K562 (cell line): ENCODE results near the gene SERTAD1. TPM values are rescaled to one million over a fixed set of nuclear protein-coding genes. Genes with fewer than 3 reads are reported as not detected.

ENCODE experiments used
- ARID2 ChIP-seq: fragments of 450-650 bp; IDR thresholded peaks from 2 replicates; pipeline ENCODE4 v1.6.1; 2017; ENCODE audit warnings: antibody characterized with exemption, mild to moderate bottlenecking
- BRD9 ChIP-seq: fragments of 450-650 bp; IDR thresholded peaks from 2 replicates; pipeline ENCODE4 v1.6.1; 2018; ENCODE audit warnings: low read depth; ENCODE audit not compliant: partially characterized antibody
- CBX5 ChIP-seq: IDR thresholded peaks from 2 replicates; pipeline ENCODE4 v1.6.1; 2014; ENCODE audit warnings: low read depth, borderline replicate concordance
- HMG20B ChIP-seq: fragments of 250-450 bp; sonication (Bioruptor Pico); IDR thresholded peaks from 2 replicates; pipeline ENCODE4 v1.5.0; 2021; ENCODE audit warnings: mild to moderate bottlenecking
- JUN ChIP-seq, 2 experiments: sonication (generic) in 1 of 2; formaldehyde crosslinking in 1 of 2; IDR thresholded peaks; 2 replicates each; pipeline versions ENCODE4 v1.6.1 to v1.8.0; 2012 to 2022; ENCODE audit warnings: borderline replicate concordance in 2 of 2, mild to moderate bottlenecking in 2 of 2, improper control_type of control experiment in 1 of 2, low read depth in 1 of 2, low read length in 1 of 2, missing genetic modification reagents in 1 of 2
- KHSRP ChIP-seq: fragments of 450-650 bp; IDR thresholded peaks from 2 replicates; pipeline ENCODE4 v1.6.1; 2017
- KLF1 ChIP-seq: fragments of 450-650 bp; IDR thresholded peaks from 2 replicates; pipeline ENCODE4 v1.6.1; 2016; ENCODE audit warnings: missing genetic modification characterization, missing compliant biosample characterization
- LEF1 ChIP-seq: fragments of 450-650 bp; IDR thresholded peaks from 2 replicates; pipeline ENCODE4 v1.6.1; 2016; ENCODE audit warnings: mild to moderate bottlenecking
- MAZ ChIP-seq, 2 experiments: fragments of 450-650 bp in 1 of 2; sonication (generic) in 1 of 2; formaldehyde crosslinking; IDR thresholded peaks in 1 of 2; conservative IDR thresholded peaks in 1 of 2; 2 replicates each; pipeline versions ENCODE4 v1.4.0 to v1.5.0; 2020; ENCODE audit warnings: mild to moderate bottlenecking in 1 of 2, missing genetic modification reagents in 1 of 2
- NFXL1 ChIP-seq: fragments of 450-650 bp; formaldehyde crosslinking; IDR thresholded peaks from 2 replicates; pipeline ENCODE4 v1.4.0; 2021; ENCODE audit warnings: mild to moderate bottlenecking
- NR2F6 ChIP-seq: fragments of 450-650 bp; formaldehyde crosslinking; IDR thresholded peaks from 2 replicates; pipeline ENCODE4 v1.4.0; 2020; ENCODE audit warnings: mild to moderate bottlenecking
- PHF20 ChIP-seq: fragments of 450-650 bp; IDR thresholded peaks from 2 replicates; pipeline ENCODE4 v1.6.1; 2018; ENCODE audit not compliant: partially characterized antibody
- SUPT5H ChIP-seq: fragments of 450-650 bp; IDR thresholded peaks from 2 replicates; pipeline ENCODE4 v1.6.1; 2016
- ZFPM2 ChIP-seq: fragments of 250-450 bp; sonication (Bioruptor Pico); IDR thresholded peaks from 2 replicates; pipeline ENCODE4 v1.5.1; 2022; ENCODE audit warnings: mild to moderate bottlenecking
- ZNF445 ChIP-seq: fragments of 250-450 bp; sonication (Bioruptor Pico); IDR thresholded peaks from 2 replicates; pipeline ENCODE4 v1.4.0; 2020; ENCODE audit warnings: low read depth, mild to moderate bottlenecking, moderate library complexity
- ZNF644 ChIP-seq: fragments of 200-800 bp; sonication (Bioruptor generic); IDR thresholded peaks from 2 replicates; pipeline ENCODE4 v1.6.1; 2016; ENCODE audit warnings: low read depth, missing genetic modification characterization, missing compliant biosample characterization
- ZNF655 ChIP-seq: fragments of 250-450 bp; sonication (Bioruptor Pico); IDR thresholded peaks from 2 replicates; pipeline ENCODE4 v1.5.0; 2021
- polyA plus RNA-seq, 8 experiments: library from polyadenylated mRNA; depleted of rRNA in 4 of 8; stranded (reverse) in 5 of 8; unstranded in 3 of 8; fragments of >200 nt; fragmentation: Nextera tagmentation in 2 of 8; fragmentation: Illumina TruSeq in 1 of 8; extraction: Ambion mirVana in 2 of 8; extraction: Trizol in 1 of 8; gene quantifications; 2 replicates each; pipeline versions ENCODE4 v1.2.1 to v1.2.3, GENCODE V29; 2011 to 2014; ENCODE audit warnings: inconsistent platforms in 1 of 8, missing spikeins in 1 of 8
- total RNA-seq, 7 experiments: library from RNA; depleted of rRNA in 6 of 7; stranded (reverse); fragments of >200 nt in 6 of 7; fragmentation: Illumina TruSeq in 2 of 7; extraction: Trizol in 2 of 7; gene quantifications; 2 replicates each; pipeline versions ENCODE4 v1.2.1 to v1.2.3, GENCODE V29; 2011 to 2021; ENCODE audit warnings: low replicate concordance in 1 of 7
- TF ChIP-seq, protein P1 (sequence below): fragments of 250-450 bp; sonication (Bioruptor Pico); IDR thresholded peaks from 2 replicates; pipeline ENCODE4 v1.5.0; 2021
- TF ChIP-seq, protein P2 (sequence below): fragments of 250-450 bp; sonication (Bioruptor Pico); IDR thresholded peaks from 2 replicates; pipeline ENCODE4 v1.9.0; 2021; ENCODE audit warnings: mild to moderate bottlenecking
- TF ChIP-seq, protein P3 (sequence below), 3 experiments: fragments of 200-800 bp in 1 of 3; fragments of 250-450 bp in 1 of 3; fragments of 450-650 bp in 1 of 3; sonication (Bioruptor Pico) in 1 of 3; sonication (Bioruptor generic) in 1 of 3; formaldehyde crosslinking in 1 of 3; IDR thresholded peaks; 2 replicates each; pipeline versions ENCODE4 v1.6.1 to v1.8.0; 2016 to 2022; ENCODE audit warnings: mild to moderate bottlenecking in 2 of 3, missing genetic modification characterization in 2 of 3, missing compliant biosample characterization in 1 of 3, moderate library complexity in 1 of 3
- TF ChIP-seq, protein P4 (sequence below): sonication (generic); formaldehyde crosslinking; IDR thresholded peaks from 2 replicates; pipeline ENCODE4 v1.8.0; 2022; ENCODE audit warnings: missing genetic modification reagents, mild to moderate bottlenecking, moderate library complexity, borderline replicate concordance

Gene SERTAD1
- total and polyA plus RNA-seq, 9 of the 15 experiments (the other 6 are each of a cell fraction or from before 2014, with no cell fraction given), result 0.15 to 8.7 (median 4.9) TPM

DNA sequence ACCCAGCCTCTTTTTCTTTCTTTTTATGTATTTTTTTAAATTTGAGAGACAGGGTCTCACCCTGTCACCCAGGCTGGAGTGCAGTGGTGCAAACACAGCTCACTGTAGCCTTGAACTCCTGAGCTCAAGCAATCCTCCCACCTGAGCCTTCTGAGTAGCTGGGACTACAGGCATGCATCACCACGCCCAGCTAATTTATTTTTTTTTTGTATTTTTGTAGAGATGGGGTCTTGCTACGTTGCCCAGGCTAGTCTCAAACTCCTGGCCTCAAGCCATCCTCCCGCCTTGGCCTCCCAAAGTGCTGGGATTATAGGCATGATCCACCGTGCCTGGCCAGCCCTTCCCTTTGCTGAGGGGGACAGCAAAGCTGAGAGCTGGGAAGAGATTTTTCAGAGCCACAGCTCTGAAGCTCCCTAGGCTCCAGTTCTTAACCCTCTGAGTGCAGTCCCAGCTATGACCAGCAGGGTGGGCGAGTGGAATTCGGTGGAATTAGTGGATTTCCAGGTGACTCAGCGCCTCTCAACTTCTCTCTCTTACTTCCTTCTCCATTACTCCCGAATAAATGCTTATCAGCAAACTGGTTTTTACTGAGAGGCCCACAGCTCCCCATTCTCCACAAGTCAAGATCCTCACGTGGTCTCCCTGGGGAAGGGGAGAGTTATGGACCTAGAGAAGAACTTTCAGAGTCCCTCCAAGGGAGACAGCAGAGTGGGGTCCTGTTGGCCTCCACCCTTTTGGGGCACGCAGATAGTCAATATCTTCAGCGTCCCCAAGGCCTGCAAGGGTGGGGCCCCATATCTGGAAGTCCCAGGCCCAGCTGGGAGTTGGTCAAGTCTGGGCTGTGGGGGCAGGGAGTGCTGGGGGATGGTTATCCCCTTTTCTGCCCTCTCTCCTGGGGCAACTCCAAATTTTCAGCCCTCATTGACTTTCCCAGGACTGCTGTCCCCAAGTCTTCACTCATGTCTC is 38.5 kb upstream of the SERTAD1 start (continued):
- TF ChIP-seq, protein P1, sequence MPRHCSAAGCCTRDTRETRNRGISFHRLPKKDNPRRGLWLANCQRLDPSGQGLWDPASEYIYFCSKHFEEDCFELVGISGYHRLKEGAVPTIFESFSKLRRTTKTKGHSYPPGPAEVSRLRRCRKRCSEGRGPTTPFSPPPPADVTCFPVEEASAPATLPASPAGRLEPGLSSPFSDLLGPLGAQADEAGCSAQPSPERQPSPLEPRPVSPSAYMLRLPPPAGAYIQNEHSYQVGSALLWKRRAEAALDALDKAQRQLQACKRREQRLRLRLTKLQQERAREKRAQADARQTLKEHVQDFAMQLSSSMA (CRISPR knock-in tag), result no peak
- TF ChIP-seq ZNF655 (CRISPR knock-in tag), result no peak
- TF ChIP-seq, protein P2, sequence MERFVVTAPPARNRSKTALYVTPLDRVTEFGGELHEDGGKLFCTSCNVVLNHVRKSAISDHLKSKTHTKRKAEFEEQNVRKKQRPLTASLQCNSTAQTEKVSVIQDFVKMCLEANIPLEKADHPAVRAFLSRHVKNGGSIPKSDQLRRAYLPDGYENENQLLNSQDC (CRISPR knock-in tag), result no peak
- TF ChIP-seq, protein P3, sequence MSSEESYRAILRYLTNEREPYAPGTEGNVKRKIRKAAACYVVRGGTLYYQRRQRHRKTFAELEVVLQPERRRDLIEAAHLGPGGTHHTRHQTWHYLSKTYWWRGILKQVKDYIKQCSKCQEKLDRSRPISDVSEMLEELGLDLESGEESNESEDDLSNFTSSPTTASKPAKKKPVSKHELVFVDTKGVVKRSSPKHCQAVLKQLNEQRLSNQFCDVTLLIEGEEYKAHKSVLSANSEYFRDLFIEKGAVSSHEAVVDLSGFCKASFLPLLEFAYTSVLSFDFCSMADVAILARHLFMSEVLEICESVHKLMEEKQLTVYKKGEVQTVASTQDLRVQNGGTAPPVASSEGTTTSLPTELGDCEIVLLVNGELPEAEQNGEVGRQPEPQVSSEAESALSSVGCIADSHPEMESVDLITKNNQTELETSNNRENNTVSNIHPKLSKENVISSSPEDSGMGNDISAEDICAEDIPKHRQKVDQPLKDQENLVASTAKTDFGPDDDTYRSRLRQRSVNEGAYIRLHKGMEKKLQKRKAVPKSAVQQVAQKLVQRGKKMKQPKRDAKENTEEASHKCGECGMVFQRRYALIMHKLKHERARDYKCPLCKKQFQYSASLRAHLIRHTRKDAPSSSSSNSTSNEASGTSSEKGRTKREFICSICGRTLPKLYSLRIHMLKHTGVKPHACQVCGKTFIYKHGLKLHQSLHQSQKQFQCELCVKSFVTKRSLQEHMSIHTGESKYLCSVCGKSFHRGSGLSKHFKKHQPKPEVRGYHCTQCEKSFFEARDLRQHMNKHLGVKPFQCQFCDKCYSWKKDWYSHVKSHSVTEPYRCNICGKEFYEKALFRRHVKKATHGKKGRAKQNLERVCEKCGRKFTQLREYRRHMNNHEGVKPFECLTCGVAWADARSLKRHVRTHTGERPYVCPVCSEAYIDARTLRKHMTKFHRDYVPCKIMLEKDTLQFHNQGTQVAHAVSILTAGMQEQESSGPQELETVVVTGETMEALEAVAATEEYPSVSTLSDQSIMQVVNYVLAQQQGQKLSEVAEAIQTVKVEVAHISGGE (CRISPR knock-in tag; IDR thresholded peaks at IDR 0.05), result peak in 1 of 3 experiments; percentile 80; a peak in 2 of 6 replicates
- TF ChIP-seq BRD9, result peak; percentile 90
- no peak for TF ChIP-seq SUPT5H
- TF ChIP-seq PHF20, result no peak
- peak; percentile 76 to 85; a peak in 3 of 4 replicates for TF ChIP-seq MAZ (CRISPR knock-in tag; conservative IDR thresholded peaks at IDR 0.05 in 1 of 2, IDR thresholded peaks at IDR 0.05 in 1 of 2)
- TF ChIP-seq CBX5, result no peak
- TF ChIP-seq KHSRP, result 0 out of 2 replicates have a peak, but pooled peaks have one; percentile 31
- no peak for TF ChIP-seq NR2F6
- TF ChIP-seq NFXL1 (CRISPR knock-in tag), result no peak
- peak; percentile 83; the same call in 1 of the 2 replicates for TF ChIP-seq ZNF644
- no peak for TF ChIP-seq ZFPM2 (CRISPR knock-in tag)
- peak; percentile 74; the same call in 1 of the 2 replicates for TF ChIP-seq ZNF445 (CRISPR knock-in tag)
- peak; percentile 99 for TF ChIP-seq KLF1 (tag)
- peak; percentile 74 for TF ChIP-seq JUN (IDR thresholded peaks at IDR 0.05; ENCODE audit: borderline replicate concordance, low read depth, low read length)
- no peak for TF ChIP-seq JUN (CRISPR knock-in tag; IDR thresholded peaks at IDR 0.05; ENCODE audit: borderline replicate concordance)
- 0 out of 2 replicates have a peak, but pooled peaks have one; percentile 11 for TF ChIP-seq ARID2
- peak; percentile 96 for TF ChIP-seq LEF1
- TF ChIP-seq, protein P4, sequence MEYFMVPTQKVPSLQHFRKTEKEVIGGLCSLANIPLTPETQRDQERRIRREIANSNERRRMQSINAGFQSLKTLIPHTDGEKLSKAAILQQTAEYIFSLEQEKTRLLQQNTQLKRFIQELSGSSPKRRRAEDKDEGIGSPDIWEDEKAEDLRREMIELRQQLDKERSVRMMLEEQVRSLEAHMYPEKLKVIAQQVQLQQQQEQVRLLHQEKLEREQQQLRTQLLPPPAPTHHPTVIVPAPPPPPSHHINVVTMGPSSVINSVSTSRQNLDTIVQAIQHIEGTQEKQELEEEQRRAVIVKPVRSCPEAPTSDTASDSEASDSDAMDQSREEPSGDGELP (CRISPR knock-in tag), result peak; percentile 99
- TF ChIP-seq HMG20B (CRISPR knock-in tag), result no peak
